OCI-M2 (cell line): ENCODE data around the gene ADAM12.
"Not testable (repeated sequence)": the region's sequence is repeated elsewhere in the genome, so short reads cannot be mapped to it uniquely, and the experiment has no call there.

Source experiments
- DNase-seq: peaks from one replicate; lab custom pipeline; 2025; ENCODE audit not compliant: unreplicated experiment; lab: John Stamatoyannopoulos, UW

The ADAM12 gene

DNA sequence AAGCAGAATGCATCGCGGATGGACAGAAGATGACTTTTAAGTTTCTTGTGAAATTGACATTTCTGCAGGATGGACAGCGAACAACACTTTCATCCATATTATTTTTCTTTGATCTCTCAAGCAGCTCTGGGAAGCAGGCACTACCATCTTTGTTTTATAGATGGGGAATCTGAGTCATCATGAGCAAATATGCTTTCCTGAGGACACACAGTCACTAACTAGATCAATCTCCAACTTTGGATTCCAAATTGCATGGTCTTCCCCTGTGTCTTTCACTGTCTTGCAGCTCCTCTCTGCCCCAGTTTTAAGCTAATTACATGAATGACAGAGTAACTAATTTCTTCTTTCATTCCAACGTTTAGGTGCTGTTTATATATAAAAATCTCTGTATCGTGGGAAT is 201.5 kb downstream of the ADAM12 start:
- DNase-seq, result no peak

DNA sequence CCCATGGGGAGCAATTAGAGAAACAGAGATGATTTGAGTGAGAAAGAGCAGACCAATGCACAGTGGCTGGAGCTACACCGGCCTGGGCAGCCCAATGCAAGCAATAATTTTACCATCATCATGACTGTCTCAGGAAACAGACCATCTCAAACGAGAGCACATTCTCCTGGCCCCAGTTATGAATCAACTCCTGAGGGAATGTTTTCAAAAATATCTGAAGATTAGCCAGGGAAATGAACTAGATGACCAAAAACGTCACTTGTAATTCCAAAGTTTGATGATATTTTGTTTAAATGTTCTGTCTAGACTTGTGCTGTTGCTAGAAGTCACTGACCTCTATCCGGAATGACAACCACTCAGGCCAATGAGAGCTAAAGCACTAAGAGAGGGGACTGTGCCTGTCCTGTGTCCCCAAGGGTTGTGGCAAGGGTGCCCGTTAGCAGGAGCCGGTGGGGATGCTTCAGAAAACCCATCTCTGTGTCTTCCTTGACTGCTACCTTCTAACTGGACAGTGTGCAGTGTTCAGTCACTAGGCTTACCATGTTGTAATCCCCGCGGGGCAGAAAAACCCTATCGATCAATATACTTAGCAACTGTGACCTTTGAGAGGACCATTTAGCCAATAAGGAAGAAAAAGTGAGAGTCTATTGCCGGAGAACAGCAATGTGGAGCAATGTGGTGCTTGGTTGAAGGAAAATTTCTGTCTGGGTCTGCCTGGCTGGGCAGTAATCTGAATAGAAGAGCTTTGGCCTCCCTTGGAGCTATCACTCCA is 202.4 kb downstream of the ADAM12 start:
- no peak for DNase-seq

DNA sequence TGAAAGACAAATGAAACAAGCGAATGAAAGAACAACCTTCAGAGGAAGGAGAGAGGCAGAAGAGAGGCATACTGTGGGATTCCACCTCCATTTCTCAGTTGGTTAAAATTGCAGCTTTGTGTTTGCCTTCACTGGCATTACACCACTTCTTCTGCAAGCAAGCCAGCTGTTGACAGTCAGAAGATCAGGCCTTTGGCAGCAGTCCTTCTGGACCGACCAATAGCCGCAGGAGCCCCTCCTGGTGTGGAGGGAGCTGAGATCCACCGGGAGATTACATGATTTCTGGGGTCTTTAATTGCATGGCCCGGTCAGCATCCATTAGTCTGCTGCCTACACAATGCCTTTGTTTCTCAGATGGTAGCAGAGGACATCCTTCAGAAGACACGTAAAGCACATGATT is 206.7 kb downstream of the ADAM12 start:
- DNase-seq, result no peak

DNA sequence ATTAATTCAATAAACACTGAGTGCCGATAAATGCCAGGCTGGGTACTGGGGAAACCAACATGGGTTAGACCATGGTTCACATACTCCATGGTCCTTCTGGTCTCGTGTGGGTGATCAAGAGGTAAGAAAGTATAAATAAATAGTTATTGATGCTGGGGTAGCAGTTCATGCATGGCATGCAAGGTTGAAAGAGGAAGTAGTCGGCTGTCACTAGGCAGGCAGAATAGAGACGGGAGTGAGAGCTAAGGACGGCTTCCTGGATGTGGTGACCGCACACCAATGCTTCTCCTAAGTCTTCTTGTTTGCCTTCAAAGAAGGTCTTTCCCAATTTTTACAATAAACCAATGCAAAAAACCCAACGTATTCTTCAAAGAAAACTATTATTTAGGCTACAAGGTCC is 208.6 kb downstream of the ADAM12 start:
- DNase-seq, result no peak

DNA sequence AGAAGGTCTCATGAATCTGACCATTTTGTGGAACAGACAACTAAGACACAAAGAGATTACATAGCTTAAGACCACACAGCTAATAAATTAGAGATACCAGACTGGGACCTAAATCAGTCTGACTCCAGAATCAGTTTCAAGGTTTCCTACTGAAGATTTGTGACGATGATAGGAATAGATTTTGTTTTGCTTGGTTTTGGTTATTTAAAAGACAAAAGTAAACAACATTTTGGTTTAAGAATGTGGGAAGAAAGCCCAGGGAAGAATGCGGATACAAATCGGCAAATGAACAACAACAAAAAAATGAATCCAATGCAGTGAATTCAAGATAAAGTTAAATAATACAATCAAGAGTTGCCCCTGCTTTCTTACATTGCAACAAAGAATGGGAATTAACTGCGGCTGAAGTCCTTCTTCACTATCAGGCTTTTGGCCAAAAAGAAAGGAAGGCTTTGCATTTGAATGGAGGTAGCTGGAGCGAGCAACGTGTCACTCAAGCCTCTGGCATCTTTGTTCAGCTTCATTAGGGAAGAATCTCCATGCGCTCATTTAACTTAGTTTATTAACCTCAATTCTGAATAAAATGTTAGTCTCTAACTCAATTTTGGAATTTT is 210.8 kb downstream of the ADAM12 start:
- no peak for DNase-seq

DNA sequence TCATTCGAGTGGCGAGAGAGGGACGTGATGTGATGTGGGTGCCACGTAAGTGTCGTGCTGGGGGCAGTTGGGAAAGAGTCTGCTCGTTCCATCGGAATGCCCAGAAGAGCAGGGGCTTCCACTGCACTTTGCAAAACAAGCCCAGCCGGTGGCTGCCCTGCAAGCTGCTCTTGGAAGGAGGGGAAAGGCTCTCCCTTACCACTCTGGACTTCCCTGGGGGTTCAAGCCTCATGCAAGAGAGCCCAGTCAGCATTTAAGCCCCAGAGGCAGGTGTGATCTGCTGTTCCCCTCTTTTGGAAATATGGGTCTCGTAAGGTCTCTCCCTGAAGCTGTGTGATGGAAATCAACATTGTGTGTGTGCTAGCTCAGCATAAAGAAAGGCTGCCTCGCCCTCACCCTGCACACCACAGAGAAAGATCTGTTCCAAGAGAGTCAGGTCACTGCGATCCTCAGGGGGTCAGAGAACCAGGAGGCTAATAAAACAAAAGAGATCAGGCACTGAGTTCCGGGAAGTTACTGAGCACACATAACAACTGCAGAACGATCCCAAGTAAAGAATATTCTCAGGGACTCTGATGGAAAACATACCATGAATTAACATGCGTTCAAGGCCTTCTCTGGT is 212.5 kb downstream of the ADAM12 start:
- DNase-seq, result no peak

DNA sequence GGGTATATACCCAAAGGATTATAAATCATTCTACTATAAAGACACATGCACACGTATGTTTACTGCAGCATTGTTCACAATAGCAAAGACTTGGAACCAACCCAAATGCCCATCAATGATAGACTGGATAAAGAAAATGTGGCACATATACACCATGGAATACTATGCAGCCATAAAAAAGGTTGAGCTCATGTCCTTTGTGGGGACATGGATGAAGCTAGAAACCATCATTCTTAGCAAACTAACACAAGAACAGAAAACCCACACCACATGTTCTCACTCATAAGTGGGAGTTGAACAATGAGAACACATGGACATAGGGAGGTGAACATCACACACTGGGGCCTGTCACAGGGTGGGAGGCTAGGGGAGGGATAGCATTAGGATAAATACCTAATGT is 215.5 kb downstream of the ADAM12 start:
- DNase-seq, result not testable (repeated sequence)

DNA sequence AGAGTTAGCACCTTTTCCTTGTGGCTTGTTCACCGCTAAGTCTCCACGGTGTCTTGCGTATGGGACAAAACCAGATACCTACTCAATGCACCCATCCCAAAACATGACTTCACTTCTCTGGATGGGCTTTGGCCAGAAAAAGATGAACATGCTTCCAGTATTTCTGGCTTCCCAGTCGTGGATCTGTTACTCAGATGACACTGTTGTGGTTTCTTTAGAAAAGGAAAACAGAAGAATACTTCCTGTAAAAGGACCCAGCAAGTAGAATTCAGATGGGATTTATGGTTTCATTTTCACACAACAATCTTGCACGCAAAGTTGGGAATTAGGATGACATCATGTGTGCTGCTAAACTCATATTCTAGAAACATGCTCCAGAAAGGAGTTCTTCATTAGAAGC is 216.7 kb downstream of the ADAM12 start:
- no peak for DNase-seq

DNA sequence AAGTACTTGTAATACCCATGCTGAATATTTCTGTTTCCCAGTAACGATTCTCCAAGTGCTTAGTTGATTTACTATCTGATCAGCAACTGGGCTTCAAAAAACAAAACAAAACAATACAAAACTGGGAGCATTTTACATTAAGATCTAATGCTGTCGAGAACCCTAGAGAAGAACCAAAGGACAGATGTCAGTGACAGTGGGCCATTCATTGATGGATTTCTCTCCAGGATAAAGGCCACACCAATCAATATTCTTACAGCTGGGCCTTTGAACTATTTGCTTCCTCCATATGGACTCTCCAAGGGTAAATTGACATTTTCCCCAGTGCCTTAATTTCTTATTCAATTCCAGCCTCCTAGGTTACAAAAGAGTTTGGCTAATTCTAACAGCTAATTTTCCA is 217.5 kb downstream of the ADAM12 start:
- no peak for DNase-seq

DNA sequence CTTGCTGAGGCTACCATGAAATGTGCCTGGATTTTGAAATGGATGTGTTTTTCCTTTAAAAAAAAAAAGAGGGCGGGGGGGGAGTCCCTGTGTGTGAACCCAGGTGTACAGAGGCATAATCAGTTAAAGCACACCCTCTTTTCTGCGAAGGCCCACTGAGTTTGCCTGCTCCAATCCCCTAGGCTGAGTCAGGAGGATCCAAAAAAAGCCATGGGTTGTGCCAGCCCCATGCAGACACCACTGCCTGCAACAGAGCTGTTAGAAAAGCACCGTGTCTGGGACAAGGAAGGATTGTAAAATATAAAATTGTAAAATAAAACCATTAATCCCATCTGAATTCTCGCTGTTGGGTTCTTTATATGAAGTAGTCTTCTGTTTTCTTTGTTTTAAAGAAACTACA is 217.9 kb downstream of the ADAM12 start:
- no peak for DNase-seq

DNA sequence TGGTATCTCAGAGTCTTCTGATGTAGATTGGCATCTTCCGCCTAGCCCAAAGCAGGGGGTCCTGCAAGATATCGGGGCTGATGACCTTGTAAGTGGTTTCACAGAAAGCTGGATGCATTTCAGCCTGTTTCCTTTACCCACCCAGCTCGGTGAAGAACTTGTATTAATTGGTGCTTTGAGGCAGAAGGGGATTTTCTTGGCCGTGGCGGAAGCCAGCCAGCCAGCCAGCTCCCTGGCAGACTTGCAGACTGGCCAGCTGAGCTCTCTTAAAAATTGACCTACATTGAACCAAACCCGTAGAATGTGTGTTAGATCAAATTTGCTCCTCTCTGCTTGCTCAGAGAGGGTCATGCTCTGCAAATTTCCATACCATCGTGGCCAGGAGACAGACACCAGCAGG is 218.4 kb downstream of the ADAM12 start:
- no peak for DNase-seq

DNA sequence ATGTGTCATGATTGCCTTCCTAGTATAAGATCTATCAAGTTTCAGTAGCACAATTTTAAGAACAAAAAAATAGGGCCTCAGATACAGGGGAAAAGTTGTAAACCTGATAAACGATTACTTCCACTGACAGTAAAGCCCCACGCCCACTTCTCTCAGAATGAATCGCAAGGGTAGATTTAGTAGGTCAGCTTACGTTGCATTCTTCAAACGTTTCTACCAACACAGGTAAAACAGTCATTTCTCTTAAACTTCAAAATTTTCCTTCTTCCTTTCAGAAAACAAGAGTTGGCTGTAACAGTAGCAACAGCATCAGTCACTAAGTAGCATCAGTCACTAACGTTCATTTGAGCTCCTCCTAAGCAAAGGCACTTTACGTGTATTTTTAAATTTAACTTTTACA is 221.5 kb downstream of the ADAM12 start:
- no peak for DNase-seq

DNA sequence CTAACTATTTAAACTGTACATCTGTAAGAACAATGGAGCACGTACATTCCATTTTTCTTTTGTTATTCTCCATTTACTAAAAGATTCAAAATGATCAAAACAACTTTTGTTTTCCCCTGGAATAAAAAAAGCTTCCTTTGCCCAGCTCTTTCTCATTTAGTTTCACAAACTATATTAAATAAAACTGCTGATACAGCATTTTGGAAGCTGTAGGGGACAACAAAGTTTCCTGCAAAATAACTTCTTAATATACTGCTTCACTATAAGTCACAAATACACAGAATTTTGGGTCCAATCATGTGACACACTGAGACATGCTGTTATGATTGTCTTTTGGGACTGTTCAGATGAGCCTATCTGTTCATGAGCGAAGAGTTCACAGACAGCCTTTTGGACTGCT is 222.4 kb downstream of the ADAM12 start:
- no peak for DNase-seq

DNA sequence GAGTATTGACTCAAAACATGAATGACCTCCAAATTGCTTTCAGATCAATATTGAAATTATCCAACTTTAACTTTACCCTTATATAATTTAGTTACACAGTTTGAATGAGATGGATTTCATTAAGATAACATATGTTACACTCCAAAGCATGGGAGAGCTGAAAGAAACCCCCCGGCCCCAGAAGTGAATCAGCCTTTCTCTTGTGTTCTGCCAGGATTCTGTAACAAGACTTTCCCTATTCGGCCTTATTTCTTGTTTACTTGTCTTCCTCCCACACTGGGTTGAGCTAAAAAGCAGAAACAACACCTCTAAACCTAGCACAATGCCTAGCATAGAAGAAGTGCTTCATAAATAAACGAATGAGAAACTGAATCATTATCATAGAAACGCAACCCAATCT is 224.8 kb downstream of the ADAM12 start:
- no peak for DNase-seq

DNA sequence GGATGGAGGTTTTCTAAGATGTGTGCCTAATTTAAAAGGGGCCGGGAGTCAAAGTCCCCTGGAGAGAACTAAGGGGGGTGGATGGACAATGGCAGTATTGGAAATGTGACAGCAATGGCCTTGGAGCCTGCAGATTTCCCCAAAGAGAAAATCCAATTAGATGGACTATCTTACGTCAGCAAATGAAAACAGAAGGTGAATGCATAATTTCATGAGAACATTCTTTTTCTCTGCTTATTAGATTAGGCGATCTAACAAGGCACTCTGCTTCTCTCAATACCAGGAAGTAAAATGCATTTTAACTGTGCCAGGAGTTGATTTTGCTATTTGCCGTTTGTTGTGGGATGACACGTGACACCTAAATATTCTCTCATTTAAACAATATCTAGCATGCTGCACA is 226.6 kb downstream of the ADAM12 start:
- no peak for DNase-seq

DNA sequence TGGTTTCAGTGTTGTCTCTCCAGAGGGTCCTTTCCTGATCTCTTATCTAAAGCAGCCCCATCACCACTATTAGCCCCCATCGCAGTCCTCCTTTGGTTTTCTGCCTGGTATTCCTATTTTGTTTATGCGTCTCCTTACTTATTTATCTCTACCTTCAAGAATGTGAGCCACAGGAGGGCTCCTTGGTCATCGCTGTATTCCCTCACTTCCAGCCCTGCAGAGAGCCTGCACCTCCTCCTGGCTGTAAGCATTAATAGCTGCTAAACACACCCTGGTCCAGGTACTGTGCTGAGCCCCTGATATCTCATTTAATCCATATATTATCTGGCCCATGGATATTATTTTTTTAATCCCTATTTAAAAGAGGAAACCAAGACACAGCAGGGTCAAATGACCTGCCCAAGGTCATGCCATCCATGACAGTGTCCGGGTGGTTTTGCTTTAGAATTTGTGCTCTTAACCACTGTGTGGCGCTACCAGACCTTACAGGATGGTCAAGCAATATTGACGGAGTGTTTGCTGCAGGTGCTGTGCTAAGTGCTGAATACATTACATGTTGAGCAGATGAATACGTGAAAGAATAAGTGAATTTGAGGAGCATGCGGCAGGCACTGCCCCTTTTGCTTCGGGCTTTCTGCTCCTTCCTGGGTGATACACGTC is 227.2 kb downstream of the ADAM12 start:
- DNase-seq, result no peak

DNA sequence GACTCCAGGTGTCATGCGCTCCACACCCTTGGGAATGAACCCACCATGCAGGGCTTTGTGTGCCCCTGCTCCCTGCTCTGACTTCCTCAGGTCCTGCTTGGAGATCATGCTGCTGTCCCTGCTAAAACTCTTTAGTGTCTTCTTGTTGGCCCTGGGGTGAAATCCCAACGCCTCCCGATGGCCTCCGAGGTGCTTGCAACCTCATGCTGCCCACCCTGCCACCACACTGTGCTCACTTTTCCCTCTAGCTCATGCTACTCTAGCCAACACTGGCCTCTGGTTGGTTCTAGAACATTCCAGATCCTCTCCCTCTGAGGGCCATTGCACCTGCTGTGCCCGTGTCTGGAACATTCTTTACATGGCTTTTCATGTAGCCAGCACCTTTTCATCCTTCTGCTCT is 227.7 kb downstream of the ADAM12 start:
- no peak for DNase-seq

DNA sequence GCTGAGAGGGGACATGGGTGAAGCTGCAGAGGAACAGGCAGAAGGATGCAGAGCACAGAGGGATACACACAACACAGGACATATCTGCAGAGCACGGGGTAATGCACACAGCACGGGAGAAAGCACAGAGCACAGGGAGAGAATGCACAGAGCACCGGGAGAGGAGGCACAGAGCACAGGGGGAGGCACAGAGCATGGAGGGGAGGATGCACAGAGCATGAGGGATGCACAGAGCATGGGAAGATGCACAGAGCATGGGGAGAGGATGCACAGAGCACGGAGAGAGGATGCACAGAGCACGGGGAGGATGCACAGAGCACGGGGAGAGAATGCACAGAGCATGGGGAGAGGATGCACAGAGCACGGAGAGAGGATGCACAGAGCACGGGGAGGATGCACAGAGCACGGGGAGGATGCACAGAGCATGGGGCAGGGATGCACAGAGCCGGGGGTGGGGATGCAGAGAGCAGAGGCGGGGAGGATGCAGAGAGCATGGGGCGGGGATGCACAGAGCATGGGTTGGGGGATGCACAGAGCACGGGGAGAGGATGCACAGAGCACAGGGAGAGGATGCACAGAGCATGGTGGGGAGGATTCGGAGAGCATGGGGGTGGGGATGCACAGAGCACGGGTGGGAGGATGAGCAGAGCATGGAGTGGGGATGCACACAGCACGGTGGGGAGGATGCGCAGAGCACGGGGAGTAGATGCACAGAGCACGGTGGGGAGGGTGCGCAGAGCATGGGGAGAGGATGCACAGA is 230.0 kb downstream of the ADAM12 start:
- no peak for DNase-seq

DNA sequence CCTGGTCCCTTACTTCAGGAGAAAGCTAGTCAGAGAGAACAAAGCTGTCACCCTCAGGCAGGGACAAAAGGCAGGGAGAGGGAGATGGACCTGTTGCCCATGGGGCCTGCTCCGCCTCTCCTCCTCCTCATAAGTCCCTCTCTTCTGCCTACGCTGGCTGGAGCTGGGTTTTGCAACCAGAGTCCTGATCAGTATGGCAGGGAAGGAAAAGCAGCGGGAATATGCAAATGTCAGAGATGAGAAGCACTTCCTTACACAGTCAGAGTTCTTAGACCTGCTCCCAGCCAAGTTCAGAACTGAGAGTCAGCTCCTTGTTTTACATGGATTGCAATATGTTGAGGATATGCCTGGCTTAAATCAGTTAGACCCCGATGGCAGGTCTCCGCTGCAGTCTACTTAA is 231.1 kb downstream of the ADAM12 start:
- no peak for DNase-seq

DNA sequence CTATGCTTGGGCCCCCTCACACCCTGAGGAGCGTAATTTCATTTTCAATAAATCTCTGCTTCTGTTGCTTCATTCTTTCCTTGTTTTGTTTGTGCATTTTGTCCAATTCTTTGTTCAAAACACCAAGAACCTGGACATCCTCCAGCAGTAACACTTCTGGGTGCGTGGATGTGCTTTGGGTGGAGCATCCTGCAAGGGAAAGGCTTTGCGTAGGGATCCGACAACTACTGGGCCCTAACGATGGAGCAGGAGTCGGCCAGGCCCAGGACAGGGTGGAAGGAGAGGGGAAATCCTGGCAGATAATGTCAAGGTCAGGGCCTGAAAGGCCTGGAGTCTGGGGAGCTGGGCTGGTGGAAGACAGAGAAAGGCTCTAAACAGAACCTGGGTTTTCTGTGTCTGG is 231.8 kb downstream of the ADAM12 start:
- DNase-seq, result no peak

DNA sequence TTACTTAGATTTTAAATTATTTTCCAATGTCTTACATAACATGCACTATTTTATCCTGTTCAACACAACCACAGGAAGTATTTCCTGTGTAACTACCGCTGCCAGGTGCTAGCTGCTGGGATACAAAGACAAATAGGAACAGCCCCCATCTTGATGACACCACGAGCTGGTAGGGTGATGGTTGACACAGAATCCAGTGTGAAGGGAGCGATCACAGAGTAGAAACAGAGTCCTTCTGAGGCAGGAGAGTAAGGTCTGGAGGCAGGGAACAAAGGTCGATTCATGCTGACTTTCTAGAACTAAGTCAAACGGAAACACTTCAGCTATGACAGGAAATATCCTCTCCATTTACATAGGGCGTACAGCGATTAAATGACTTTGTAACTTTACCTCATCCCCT is 232.3 kb downstream of the ADAM12 start:
- DNase-seq, result no peak
